ENCODE measurements around the gene LHX3. TPM values are rescaled to one million over a fixed set of nuclear protein-coding genes. Genes with fewer than 3 reads are reported as not detected.
"Not testable (repeated sequence)": the region's sequence is repeated elsewhere in the genome, so short reads cannot be mapped to it uniquely, and the experiment has no call there.

The LHX3 gene
- total and polyA plus RNA-seq, 4 donors = not detected

DNA sequence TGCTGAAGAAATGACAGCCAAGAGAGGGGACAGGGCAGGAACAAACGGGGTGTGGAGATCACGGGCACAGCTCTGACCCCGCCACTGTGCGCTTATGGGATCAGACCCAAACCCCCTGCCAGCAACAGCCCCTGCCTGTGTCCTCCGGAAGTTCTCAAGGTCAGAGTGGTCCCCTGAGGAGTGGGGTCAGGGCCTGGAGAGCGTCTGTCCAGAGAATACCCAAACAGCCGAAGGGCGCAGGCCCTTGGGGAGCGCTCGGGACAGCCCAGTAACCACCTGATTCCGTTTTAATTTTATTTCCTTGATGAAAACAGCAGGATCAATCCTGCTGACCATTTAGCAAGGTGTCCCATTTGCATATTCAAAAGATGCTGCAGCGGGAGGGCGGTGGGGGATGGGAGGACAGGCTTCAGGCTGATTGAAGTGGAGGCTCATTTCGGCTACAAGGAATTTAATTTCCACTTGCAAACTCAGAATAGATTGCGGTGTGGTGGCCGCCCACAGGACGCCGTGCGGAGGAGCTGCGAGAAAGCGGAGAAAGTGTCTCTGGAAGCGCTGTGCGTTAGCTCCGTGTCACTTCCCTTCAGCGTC, 53.6 kb downstream of the LHX3 start:
- peaks cover 0 to 9% (median 4%) of the 10 kb centered on the region in 3 donors for H3K27me3 ChIP-seq (ENCODE audit: control insufficient read depth in 3 of 3, insufficient read depth in 3 of 3, low read length in 2 of 3)
- peaks cover 0 to 3% (median 0%) of the 10 kb centered on the region in 5 donors for H3K4me1 ChIP-seq (ENCODE audit: control insufficient read depth in 5 of 5, insufficient read depth in 5 of 5, low read length in 5 of 5)
- no peak overlapping the region for H3K9ac ChIP-seq (ENCODE audit: insufficient read depth in 1 of 2, low read length in 2 of 2)
- TF ChIP-seq CTCF (IDR thresholded peaks at IDR 0.05; ENCODE audit: control extremely low read depth, extremely low read depth) = no peak
- WGBS, 2 donors = 48 to 56% methylated on average over 25 of the region's 25 CpGs
- H3K9me3 ChIP-seq (ENCODE audit: control insufficient read depth in 4 of 4, insufficient read depth in 3 of 4, low read length in 3 of 4) = no peaks in the 10 kb centered on the region
- DNase-seq (no peak), ATAC-seq (ENCODE audit: insufficient read depth, low FRiP score) (no peak)
- no peak overlapping the region for H3K27ac ChIP-seq (ENCODE audit: low read depth in 1 of 2, low read length in 1 of 2)
- H3K4me3 ChIP-seq = no peak overlapping the region
- no peaks in the 10 kb centered on the region for H3K36me3 ChIP-seq (ENCODE audit: control insufficient read depth in 4 of 4, insufficient read depth in 4 of 4, low read length in 4 of 4)

DNA sequence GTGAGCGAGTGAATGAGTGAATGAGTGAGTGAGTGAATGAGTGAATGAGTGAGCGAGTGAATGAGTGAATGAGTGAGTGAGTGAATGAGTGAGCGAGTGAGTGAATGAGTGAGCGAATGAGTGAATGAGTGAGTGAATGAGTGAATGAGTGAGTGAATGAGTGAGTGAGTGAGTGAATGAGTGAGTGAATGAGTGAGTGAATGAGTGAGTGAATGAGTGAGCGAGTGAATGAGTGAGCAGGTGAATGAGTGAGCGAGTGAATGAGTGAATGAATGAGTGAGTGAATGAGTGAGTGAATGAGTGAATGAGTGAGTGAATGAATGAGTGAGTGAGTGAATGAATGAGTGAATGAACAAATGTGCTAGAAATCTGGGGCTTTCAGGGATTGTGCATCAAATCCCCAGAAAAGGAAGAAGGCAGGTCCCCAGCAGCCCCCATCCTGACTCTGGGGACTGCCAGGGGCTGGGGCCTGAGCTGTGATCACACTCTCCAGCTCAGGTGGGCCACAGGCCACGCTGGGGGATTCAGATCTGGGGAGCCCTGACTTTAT, 54.2 kb downstream of the LHX3 start:
- H3K9ac ChIP-seq (ENCODE audit: insufficient read depth in 1 of 2, low read length in 2 of 2); H3K36me3 ChIP-seq (ENCODE audit: control insufficient read depth in 4 of 4, insufficient read depth in 4 of 4, low read length in 4 of 4); H3K4me1 ChIP-seq (ENCODE audit: control insufficient read depth in 5 of 5, insufficient read depth in 5 of 5, low read length in 5 of 5); ATAC-seq (ENCODE audit: insufficient read depth, low FRiP score); H3K27me3 ChIP-seq (ENCODE audit: control insufficient read depth in 3 of 3, insufficient read depth in 3 of 3, low read length in 2 of 3); DNase-seq; H3K4me3 ChIP-seq; H3K27ac ChIP-seq (ENCODE audit: low read depth in 1 of 2, low read length in 1 of 2); H3K9me3 ChIP-seq (ENCODE audit: control insufficient read depth in 4 of 4, insufficient read depth in 3 of 4, low read length in 3 of 4): not testable (repeated sequence)
- WGBS, 2 donors = 86 to 94% methylated on average over 6 to 7 of the region's 7 CpGs

DNA sequence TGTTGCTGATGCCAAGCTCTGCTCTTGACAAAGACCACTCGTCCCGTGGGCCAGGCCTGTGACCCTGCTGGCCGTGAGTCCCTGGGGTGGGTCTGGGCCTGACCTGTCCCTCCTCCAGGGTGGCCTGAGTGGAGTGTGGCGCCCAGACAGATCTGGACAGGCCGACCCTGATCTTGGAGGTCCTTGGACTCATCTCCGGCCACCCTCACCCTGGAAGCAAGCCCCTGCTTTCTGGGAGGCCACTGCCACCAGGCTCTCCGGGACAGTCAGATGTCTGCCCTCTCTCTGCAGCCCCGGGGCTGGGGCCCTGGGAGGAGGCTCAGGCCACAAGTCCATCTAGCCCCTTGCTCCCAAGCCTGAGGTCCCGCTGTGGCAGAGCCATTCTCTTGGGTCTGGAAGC, 55.1 kb downstream of the LHX3 start:
- WGBS, 2 donors = 88 to 95% methylated on average over 9 of the region's 9 CpGs
- no peak overlapping the region for H3K9ac ChIP-seq (ENCODE audit: insufficient read depth in 1 of 2, low read length in 2 of 2)
- no peak overlapping the region for H3K27ac ChIP-seq (ENCODE audit: low read depth in 1 of 2, low read length in 1 of 2)
- DNase-seq = no peak
- H3K4me1 ChIP-seq (ENCODE audit: control insufficient read depth in 5 of 5, insufficient read depth in 5 of 5, low read length in 5 of 5) = peaks cover 0 to 3% (median 0%) of the 10 kb centered on the region in 5 donors
- H3K4me3 ChIP-seq = no peak overlapping the region
- no peaks in the 10 kb centered on the region for H3K36me3 ChIP-seq (ENCODE audit: control insufficient read depth in 4 of 4, insufficient read depth in 4 of 4, low read length in 4 of 4)
- H3K9me3 ChIP-seq (ENCODE audit: control insufficient read depth in 4 of 4, insufficient read depth in 3 of 4, low read length in 3 of 4) = no peaks in the 10 kb centered on the region
- no peak for TF ChIP-seq CTCF (IDR thresholded peaks at IDR 0.05; ENCODE audit: control extremely low read depth, extremely low read depth)
- no peak for ATAC-seq (ENCODE audit: insufficient read depth, low FRiP score)
- H3K27me3 ChIP-seq (ENCODE audit: control insufficient read depth in 3 of 3, insufficient read depth in 3 of 3, low read length in 2 of 3) = peaks cover 0 to 7% (median 0%) of the 10 kb centered on the region in 3 donors

DNA sequence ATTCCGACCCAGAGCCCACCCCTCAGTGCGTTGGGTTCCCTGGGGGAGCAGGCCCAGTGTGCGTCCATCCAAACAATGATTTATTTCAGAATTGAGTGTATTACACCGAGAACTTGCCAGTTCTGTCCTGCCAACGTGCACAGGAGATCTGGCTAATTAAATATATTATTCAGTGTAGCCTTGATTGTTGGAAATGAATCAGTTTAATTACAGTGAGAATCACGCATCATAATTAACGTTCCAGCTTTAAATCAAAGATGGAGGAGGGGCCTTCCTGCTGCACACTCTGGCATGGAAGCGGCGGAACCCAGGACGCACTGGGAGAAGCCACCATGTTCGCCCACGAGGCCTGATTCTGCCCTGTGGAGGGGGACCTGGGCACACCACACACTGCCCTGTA, 55.6 kb downstream of the LHX3 start:
- DNase-seq = no peak
- H3K27me3 ChIP-seq (ENCODE audit: control insufficient read depth in 3 of 3, insufficient read depth in 3 of 3, low read length in 2 of 3) = peaks cover 0 to 7% (median 0%) of the 10 kb centered on the region in 3 donors

More for the DNA sequence above, 55.6 kb downstream of the LHX3 start:
- no peak for TF ChIP-seq CTCF (IDR thresholded peaks at IDR 0.05; ENCODE audit: control extremely low read depth, extremely low read depth)
- ATAC-seq (ENCODE audit: insufficient read depth, low FRiP score) = no peak
- H3K27ac ChIP-seq (ENCODE audit: low read depth in 1 of 2, low read length in 1 of 2) = no peak overlapping the region
- H3K4me3 ChIP-seq = no peak overlapping the region
- H3K9ac ChIP-seq (ENCODE audit: insufficient read depth in 1 of 2, low read length in 2 of 2) = no peak overlapping the region
- H3K36me3 ChIP-seq (ENCODE audit: control insufficient read depth in 4 of 4, insufficient read depth in 4 of 4, low read length in 4 of 4) = no peaks in the 10 kb centered on the region
- H3K4me1 ChIP-seq (ENCODE audit: control insufficient read depth in 5 of 5, insufficient read depth in 5 of 5, low read length in 5 of 5) = peaks cover 0 to 3% (median 0%) of the 10 kb centered on the region in 5 donors
- no peaks in the 10 kb centered on the region for H3K9me3 ChIP-seq (ENCODE audit: control insufficient read depth in 4 of 4, insufficient read depth in 3 of 4, low read length in 3 of 4)
- 83 to 91% methylated on average over 12 of the region's 12 CpGs for WGBS, 2 donors
